ENCODE results near the gene CTSH.

Gene CTSH

DNA sequence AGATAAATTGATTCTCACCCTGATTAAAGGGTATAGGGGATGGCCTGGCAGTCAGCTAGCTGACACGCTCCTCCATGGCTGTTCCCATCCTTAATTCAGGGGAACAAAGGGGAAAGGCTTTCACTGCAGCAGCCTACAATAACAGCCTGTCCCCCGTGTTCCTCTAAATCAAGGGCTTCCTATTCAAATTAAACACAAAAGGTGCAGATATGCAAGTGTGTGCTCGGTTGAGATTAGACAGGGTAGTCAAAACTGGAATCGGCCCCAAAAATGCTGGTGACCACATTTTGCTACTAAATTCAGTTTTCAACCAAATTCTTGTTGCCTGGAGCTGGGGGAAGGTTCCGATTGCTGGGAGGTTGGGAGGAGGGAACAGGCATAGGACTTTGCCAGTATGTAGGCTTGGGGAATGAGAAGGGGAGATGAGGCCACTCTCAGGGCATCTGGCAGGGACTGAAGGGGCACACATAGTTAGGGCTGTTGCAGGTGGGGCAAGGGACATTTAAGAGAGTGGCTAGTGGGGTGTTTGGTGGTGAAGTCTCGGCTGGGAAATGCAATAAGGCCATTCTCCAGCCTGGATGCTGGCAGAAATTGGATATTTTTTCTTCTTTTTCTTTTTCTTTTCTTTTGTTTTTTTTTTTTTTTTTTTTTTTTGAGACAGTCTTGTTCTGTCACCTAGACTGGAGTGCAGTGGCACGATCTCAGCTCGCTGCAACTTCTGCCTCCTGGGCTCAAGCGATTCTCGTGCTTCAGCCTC lies 32.9 kb upstream of the CTSH start:
- DNase-seq = no peak

DNA sequence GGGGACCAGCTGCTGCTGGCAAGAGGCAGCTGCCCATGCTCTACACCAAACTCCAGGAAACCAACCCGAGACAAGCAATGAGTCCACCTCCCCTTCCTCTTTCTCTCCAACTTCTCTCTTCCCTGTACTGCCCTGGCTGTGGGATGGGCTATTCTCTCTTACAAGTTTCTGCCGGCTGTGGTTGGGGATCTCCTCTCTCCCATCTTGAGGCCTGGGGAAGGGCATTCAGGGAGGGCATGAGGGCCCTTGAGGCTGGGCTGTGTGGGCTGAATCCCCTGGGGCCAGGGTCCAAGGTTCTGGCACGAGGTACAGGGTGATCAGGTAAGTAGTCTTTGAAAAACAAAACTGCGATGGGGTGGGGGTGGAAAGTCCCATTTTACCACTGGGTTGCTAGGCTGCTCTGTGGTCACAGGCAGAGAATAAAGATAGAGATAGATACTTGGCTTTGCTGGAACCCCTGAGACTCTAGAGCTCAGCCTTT lies 32.3 kb upstream of the CTSH start:
- no peak for DNase-seq

DNA sequence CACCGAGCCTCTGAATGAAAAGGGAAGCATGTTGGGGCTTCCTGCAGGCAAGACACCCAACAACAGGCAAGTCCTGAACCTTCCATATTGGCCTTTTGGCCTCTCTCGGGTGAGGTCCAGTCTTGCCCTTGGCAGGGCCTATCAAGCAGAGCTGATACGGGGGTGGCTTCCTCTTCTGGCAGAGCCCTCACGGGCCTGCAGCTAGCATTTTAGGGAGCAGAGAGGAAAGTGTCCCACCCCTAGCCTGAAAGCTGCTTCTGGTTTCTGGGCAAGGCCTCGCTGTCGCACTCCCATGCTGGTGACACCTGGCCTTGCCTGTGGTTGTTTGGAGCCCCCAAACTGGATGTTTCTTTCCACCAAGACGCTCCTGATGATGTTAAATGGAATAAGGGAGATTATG lies 31.8 kb upstream of the CTSH start:
- no peak for DNase-seq

DNA sequence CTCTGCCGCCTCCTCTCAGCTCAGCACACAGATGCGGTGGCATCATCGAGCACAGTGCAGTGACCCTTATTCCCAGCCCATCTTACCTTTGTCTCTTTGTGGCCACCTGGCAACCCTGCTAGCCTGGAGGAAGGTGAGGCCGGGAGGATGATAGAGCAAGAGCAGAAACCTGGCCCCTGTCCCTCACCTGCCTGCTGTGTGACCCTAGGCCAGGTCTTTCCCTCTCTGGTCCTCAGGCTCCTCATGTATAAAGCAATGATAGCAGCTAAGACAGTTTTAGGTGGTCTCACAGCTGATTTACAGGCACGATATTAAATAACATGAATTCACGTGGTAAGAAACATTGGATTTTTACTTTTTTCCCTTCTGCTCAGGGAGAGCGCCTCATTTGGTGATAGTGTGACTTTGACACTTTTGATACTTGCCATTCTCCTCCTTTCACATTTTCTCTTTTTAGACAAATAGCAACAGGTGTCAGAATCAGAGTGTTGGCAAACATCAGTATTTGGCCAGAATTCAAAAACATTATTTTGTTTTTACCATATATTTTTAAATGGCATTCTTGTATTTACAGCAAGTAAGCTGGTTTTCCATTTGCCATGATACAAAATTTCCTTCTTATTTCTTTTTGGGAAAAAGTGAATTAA lies 29.5 kb upstream of the CTSH start:
- no peak for DNase-seq

DNA sequence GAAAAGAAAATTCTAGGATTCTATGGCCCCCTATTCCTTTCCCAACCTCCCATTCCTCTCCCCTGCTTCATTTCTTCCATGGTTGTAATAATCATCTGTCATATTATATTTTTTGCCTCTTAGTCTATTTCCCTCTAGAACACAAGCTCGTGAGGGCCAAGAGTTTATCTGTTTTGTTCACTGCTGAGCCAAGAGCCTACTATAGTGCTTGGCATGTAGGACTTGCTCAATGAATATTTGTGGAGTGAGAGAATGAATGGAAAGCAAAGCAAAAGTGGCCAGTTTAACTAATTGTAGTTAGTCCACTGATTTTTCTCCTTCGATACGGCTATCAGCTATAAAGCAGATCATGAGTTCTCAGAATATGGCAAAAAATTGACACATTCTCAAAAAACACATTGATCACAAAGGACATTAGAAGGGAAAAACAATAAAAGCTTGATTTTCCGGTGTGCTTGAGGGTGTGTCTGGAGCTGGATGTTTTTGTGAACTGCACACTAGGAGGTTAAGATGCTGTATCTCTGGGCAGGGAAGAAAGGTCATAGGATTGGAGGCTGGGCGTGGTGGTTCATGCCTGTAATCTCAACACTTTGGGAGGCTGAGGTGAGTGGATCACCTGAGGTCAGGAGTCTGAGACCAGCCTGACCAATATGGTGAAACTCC lies 25.0 kb upstream of the CTSH start:
- no peak for DNase-seq

DNA sequence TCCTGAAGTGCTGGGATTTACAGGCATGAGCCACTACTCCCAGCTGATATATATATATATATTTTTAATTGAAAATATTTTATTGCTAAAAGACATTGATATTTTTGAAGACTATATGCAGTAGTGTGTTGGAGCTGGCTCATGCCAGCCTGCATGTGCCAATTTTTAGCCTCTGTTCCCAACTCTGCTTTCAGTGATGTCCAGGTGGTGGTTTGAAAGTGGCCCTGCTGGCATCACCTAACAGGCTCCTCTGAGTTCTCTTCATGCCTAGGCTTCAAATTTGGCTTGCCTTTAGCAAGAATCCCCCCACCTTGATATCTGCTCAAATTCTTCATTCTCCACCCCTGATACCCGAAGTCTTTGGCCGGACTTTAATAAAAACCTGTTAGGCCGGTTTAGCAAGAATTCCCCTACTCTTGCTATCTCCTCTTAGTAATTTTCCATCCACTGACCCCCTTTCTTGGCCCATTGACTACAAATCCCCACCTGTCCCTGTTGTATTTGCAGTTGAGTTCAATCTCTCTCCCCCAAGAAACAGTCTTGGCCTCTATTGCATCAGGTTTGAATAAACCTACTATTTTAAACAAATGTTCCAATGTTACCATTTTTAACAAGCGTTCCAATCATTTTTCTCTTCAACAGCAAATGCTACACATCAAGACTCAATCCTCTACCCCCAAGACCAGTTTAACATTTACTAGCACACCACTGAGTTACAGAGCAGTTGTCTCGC lies 23.9 kb upstream of the CTSH start:
- DNase-seq = no peak

- DNase-seq = no peak
Measured at GRCh38 chr15:78968114-78968513, 23.3 kb upstream of the CTSH start.

DNA sequence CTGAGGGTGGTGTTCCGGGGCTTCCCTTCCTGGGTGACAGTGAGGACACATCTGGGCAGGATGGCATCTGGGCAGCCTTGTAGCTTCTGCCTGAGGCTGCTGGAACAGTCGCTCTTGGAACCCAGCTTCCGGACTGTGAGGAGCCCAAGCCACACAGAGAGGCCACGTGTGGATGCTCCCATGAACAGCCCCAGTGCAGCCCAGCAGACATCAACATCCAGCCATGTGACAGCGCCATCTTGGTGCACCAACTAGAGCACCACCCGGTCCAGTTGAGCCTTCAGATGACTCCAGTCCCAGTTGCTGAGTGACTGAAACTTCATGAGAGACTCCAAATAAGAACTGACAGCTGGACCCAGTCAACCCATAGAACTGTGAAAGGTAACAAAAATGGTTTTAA lies 15.5 kb upstream of the CTSH start:
- DNase-seq = no peak

DNA sequence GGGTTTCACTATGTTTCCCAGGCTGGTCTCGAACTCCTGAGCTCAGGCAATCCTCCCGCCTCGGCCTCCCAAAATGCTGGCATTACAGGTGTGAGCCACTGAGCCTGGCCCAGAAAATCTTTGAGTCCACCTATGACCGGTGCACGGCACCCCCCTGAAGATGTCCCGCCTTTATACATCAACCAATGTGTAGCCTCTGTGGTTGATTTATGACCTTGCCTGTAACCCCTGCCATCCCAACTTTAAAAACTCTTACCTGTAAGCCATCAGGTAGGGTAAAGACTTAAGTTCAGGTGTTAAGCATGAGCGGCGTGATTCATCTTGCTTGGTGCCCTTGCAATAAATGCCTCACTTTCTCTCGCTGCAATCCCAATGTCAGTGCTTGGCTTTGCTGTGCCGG lies 14.5 kb upstream of the CTSH start:
- no peak for DNase-seq

DNA sequence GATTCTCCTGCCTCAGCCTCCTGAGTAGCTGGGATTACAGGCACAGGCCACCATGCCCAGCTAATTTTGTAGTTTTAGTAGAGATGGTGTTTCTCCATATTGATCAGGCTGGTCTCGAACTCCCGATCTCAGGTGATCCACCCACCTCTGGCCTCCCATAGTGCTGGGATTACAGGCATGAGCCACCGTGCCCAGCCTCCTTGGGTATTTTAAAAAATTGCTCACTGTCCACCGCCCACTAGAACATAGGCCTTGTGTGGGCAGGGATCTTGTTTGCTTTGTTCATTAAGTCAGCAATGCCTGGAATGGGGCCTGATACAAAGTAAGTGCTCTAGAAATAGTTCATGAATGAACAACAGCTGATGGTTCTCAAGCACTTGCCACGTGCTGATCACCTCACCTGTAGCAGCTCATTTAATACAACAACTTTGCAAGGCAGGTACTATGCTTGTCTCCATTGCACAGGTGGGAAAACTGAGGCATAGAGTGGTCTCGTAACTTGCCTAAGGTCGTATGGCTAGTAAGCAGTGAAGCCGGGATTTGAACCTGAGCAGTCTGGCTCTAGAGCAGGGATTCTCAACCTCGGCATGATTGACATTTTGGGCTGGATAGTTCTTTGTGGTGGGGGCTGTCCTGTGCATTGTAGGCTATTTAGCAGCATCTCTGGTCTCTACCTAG lies 12.7 kb upstream of the CTSH start:
- DNase-seq = no peak

- no peak for DNase-seq
Measured at GRCh38 chr15:78956937-78957336, 12.1 kb upstream of the CTSH start.

- DNase-seq = no peak
Measured at GRCh38 chr15:78955355-78955754, 10.5 kb upstream of the CTSH start.

DNA sequence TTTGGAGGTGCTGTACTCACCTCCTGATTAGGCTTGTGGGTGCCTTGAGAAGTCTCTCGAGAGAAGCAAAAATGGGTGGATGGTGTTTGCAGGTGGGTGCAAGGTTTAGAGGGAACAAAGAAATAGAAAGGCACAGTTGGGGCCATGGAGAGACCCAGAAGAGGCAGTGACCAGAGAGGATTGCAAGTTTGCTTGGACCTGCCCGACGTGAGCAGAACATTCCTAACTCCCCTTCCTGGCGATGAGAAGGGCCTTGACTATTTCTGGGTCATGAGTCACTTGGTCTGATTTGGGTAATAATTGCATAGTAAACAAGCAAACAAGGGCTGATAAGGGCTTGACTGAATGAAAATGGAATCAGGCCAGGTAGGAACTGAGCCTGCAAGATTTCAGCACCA lies 7.0 kb upstream of the CTSH start:
- DNase-seq = no peak

- no peak for DNase-seq
Measured at GRCh38 chr15:78950902-78951840, 6.3 kb upstream of the CTSH start.

DNA sequence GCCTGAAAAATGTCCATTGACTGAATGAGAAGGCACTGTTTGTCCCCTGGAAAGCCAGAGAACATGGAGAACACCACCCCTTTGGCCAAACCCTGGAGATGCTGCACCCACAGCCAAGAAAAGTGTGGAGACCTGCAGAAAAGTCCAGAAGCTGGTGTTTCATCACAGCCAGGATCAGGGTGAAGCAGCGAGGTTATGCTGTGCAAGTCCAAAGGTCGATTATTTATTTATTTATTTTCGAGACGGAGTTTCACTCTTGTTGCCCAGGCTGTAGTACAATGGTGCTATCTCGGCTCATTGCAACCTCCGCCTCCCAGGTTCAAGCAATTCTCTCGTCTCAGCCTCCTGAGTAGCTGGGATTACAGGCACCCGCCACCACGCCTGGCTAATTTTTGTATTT lies 5.5 kb upstream of the CTSH start:
- DNase-seq = no peak

GRCh38 chr15:78949461-78949860 lies 4.6 kb upstream of the CTSH start:
- no peak for DNase-seq

- no peak for DNase-seq
Measured at GRCh38 chr15:78947506-78947905, 2.7 kb upstream of the CTSH start.

- no peak for DNase-seq
Measured at GRCh38 chr15:78946493-78946892, 1.6 kb upstream of the CTSH start.

- no peak for DNase-seq
Measured at GRCh38 chr15:78944202-78944625, 632 bp downstream of the CTSH start.

GRCh38 chr15:78943692-78944091 lies 1.2 kb downstream of the CTSH start:
- no peak for DNase-seq

DNA sequence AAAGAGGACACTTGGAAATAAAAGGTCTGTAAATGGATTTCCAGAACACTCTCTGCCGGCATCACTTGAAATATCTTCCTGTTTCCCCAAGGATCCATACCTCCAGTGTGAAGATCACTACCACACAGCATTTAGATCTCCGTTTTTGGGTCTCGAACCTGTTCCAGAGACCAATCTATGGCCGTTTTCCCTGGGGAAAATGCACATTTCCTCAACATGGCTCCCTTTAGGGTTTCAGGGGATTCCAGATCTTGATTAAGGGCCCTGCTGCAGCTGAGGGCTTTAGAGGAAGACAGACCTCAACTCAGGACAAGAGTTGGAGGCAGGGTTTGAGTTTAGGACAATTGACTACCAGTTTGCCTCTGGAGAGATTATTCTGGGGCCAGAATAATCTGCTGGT lies 2.1 kb downstream of the CTSH start:
- no peak for DNase-seq

Data from effector CD8-positive, alpha-beta T cell (primary cell).